GM12891 (cell line): ENCODE results near the gene SSUH2.
"Not testable (repeated sequence)": the region's sequence is repeated elsewhere in the genome, so short reads cannot be mapped to it uniquely, and the experiment has no call there.

Experiments
- POLR2A ChIP-seq: IDR thresholded peaks from 2 replicates; pipeline ENCODE4 v1.6.1; 2011; ENCODE audit warnings: low read depth, low read length, control low read depth
- SPI1 ChIP-seq: IDR thresholded peaks from 2 replicates; pipeline ENCODE4 v1.6.1; 2011; ENCODE audit warnings: low read depth, low read length, control low read depth
- TAF1 ChIP-seq: IDR thresholded peaks from 2 replicates; pipeline ENCODE4 v1.6.1; 2011; ENCODE audit warnings: low read depth, low read length, control low read depth

DNA sequence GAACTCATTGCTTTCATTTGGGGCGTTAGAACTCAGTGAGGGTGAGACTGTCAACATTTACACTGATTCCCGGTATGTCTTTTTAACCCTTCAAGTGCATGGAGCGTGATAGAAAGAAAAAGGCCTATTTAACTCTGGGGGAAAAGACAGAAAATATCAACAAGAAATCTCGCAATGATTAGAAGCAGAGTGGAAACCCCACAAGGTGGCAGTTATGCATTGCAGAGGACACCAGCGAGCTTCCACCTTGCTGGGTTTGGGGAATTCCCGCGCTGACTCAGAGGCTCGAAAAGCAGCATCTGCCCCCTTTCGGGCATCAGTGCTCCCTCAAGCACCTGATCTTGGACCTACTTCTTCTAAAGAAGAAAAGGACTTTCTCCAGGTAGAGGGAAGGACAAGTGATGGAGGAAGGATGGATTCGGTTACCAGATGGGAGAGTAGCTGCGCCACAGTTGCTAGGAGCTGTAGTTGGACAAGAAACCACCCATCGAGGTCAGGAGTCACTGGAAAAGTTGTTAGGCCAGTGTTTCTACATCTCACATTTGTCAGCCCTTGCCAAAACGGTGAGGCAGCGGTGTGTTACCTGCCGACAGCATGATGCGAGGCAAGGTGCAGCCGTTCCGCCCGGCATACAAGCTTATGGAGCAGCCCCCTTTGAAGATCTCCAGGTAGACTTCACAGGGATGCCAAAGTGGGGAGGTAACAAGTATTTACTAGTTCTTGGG, 38.4 kb upstream of the SSUH2 start:
- TF ChIP-seq TAF1, SPI1, POLR2A: not testable (repeated sequence)
